GM19025 (cell line): ENCODE measurements around the gene LINGO3.

Source experiments
- ATAC-seq: cut with Tn5 transposase; IDR thresholded peaks from one replicate; pipeline ENCODE4 v1.9.1; 2021; ENCODE audit warnings: mild to moderate bottlenecking, low read depth, moderate library complexity; ENCODE audit not compliant: unreplicated experiment

Gene LINGO3

GRCh38 chr19:2269244-2270156 is 38.5 kb downstream of the LINGO3 start:
- ATAC-seq, result peak; percentile 61

GRCh38 chr19:2268861-2269243 is 39.1 kb downstream of the LINGO3 start:
- no peak for ATAC-seq

DNA sequence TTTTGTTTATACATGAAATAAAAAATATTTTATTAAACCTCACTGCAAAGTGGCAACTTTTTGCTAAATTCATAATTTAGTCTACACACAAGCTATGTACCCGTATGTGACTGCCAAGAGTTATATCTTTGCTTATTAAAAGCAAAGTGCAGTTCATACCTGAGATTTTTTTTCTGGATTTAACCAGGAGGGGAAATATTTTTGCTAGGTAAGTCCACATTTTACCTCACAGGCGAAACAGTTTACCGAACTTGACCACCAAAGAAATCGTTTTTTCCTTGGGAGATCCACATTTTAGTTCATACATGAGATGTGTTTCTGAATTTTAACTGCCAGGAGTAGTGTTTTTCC is 39.5 kb downstream of the LINGO3 start:
- no peak for ATAC-seq

DNA sequence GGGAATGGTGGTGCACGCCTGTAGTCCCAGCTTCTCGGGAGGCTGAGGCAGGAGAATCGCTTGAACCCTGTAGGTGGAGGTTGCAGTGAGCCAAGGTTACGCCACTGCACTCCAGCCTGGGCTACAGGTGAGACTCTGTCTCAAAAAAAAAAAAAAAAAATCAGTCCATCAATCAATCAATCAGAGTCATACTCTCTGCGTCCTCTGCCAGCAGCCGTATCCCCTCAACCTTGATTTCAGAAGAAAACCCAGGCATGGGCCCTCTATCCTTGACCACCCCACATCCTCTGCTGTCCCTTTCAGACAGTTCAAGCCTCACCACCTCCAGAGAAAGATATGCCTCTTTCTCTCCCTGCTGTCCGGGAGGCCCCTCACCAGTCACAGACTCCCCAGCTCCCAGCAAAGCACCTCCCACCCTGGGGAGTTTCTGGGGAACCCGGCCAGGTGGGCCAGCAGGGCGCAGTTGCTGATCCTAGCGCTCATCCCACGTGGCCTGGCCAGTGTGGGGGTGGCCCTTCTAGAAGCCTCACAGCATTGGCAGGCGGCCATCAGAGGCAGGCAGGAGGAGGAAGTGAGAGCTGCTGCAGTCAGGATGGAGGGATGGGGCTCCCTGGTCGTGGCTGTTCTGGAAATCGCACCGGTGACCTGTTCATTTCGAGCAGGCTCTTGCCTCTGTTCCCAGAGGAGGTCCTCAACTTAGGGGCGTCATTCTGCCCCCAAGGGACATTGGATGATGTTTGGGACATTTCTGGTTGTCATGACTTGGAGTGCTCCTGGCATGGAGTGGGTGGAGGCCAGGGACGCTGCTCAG is 41.6 kb downstream of the LINGO3 start:
- ATAC-seq, result no peak

DNA sequence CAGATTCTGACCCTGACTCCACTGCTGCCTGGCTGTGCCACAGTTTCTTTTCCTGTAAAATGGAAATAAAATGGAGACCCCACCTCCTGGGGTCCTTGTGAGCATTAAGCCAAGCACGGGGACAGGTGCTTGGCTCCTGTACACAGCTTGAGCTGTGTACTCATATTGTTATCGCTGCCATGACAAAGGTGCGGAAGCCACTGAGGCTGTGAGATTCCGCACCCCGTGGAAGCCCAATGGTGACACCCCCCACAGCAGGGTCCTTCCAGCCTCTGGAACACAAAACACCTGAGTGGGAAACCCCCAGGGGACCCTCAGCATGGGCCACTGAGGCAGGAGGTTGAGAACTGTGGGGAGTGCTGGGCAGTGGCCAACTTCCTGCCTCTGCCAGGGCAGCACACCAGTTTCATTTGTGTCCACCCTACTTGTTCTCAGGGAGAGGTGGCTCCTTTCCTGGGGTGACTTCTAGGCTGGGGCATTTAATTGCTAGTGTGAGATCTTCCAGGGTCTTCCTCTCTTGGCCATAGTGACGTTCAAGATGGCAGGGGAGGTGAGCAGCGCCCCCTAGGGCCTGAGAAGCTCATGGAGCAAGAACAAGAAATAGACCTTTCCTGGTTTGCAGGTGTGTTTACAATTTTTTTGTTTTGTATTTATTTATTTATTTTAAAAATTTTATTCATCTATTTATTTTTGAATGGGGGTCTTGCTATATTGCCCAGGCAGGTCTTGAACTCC is 46.3 kb downstream of the LINGO3 start:
- ATAC-seq, result no peak

DNA sequence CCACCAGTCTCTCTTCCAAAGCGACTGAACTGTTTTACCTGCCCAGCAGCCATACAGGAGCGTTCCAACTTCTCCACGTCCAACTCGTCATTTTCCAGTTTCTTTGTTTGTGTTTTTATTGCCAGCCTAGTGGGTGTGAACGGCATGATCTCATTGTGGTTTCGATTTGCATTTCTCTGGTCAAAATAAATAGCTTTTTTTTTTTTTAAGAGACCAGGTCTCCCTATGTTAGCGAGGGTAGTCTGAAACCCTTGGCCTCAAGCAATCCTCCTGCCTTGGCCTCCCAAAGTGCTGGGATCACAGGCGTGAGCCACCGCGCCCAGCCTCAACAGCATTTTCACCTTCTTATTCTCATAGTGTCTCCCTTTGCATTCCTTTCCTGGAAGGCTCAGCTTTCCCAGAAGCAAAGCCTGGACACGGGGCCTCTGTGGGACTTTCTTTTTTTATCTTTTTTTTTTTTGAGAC is 47.6 kb downstream of the LINGO3 start:
- no peak for ATAC-seq

- ATAC-seq, result no peak
Observed at GRCh38 chr19:2259336-2259735, 48.6 kb downstream of the LINGO3 start.
